ENCODE results near the gene ABHD12B.
"Not testable (repeated sequence)": the region's sequence is repeated elsewhere in the genome, so short reads cannot be mapped to it uniquely, and the experiment has no call there.

The ABHD12B gene

GRCh38 chr14:50901361-50901760 is 29.5 kb downstream of the ABHD12B start:
- H3K4me1 ChIP-seq (ENCODE audit: insufficient read depth, low read length) = no peaks in the 10 kb centered on the region
- H3K27me3 ChIP-seq (ENCODE audit: control insufficient read depth in 1 of 2, insufficient read depth in 2 of 2, low read length in 2 of 2) = no peaks in the 10 kb centered on the region
- no peak overlapping the region for H3K27ac ChIP-seq (ENCODE audit: low read depth, low read length)
- H3K9ac ChIP-seq (ENCODE audit: low read length) = no peak overlapping the region
- H3K36me3 ChIP-seq (ENCODE audit: insufficient read depth, low read length) = no peaks in the 10 kb centered on the region
- no peaks in the 10 kb centered on the region for H3K9me3 ChIP-seq (ENCODE audit: low read length)
- H3K4me3 ChIP-seq (ENCODE audit: low read depth in 1 of 2, low read length in 2 of 2) = no peak overlapping the region

GRCh38 chr14:50904719-50905118 is 32.9 kb downstream of the ABHD12B start:
- H3K4me1 ChIP-seq (ENCODE audit: insufficient read depth, low read length) = no peaks in the 10 kb centered on the region
- no peak overlapping the region for H3K27ac ChIP-seq (ENCODE audit: low read depth, low read length)
- H3K36me3 ChIP-seq (ENCODE audit: insufficient read depth, low read length) = peaks cover 7% of the 10 kb centered on the region

GRCh38 chr14:50906326-50907065 is 34.6 kb downstream of the ABHD12B start:
- H3K27me3 ChIP-seq (ENCODE audit: control insufficient read depth in 1 of 2, insufficient read depth in 2 of 2, low read length in 2 of 2) = no peaks in the 10 kb centered on the region
- H3K4me1 ChIP-seq (ENCODE audit: insufficient read depth, low read length) = no peaks in the 10 kb centered on the region
- peaks cover 19% of the 10 kb centered on the region for H3K36me3 ChIP-seq (ENCODE audit: insufficient read depth, low read length)
- H3K9ac ChIP-seq (ENCODE audit: low read length) = no peak overlapping the region
- H3K27ac ChIP-seq (ENCODE audit: low read depth, low read length) = no peak overlapping the region
- H3K4me3 ChIP-seq (ENCODE audit: low read depth in 1 of 2, low read length in 2 of 2) = no peak overlapping the region
- H3K9me3 ChIP-seq (ENCODE audit: low read length) = no peaks in the 10 kb centered on the region

More at GRCh38 chr14:50904719-50905118, 32.9 kb downstream of the ABHD12B start:
- H3K9me3 ChIP-seq (ENCODE audit: low read length) = no peaks in the 10 kb centered on the region
- H3K9ac ChIP-seq (ENCODE audit: low read length) = no peak overlapping the region
- H3K4me3 ChIP-seq (ENCODE audit: low read depth in 1 of 2, low read length in 2 of 2) = no peak overlapping the region
- H3K27me3 ChIP-seq (ENCODE audit: control insufficient read depth in 1 of 2, insufficient read depth in 2 of 2, low read length in 2 of 2) = no peaks in the 10 kb centered on the region

- H3K9me3 ChIP-seq (ENCODE audit: low read length) = no peaks in the 10 kb centered on the region
- no peak overlapping the region for H3K4me3 ChIP-seq (ENCODE audit: low read depth in 1 of 2, low read length in 2 of 2)
- H3K36me3 ChIP-seq (ENCODE audit: insufficient read depth, low read length) = peaks cover 27% of the 10 kb centered on the region
- no peak overlapping the region for H3K27ac ChIP-seq (ENCODE audit: low read depth, low read length)
- no peak overlapping the region for H3K9ac ChIP-seq (ENCODE audit: low read length)
- no peaks in the 10 kb centered on the region for H3K27me3 ChIP-seq (ENCODE audit: control insufficient read depth in 1 of 2, insufficient read depth in 2 of 2, low read length in 2 of 2)
- H3K4me1 ChIP-seq (ENCODE audit: insufficient read depth, low read length) = no peaks in the 10 kb centered on the region
Measured at GRCh38 chr14:50910495-50911420, 38.9 kb downstream of the ABHD12B start.

GRCh38 chr14:50917449-50917848 is 45.6 kb downstream of the ABHD12B start:
- no peak overlapping the region for H3K4me3 ChIP-seq (ENCODE audit: low read depth in 1 of 2, low read length in 2 of 2)
- no peaks in the 10 kb centered on the region for H3K4me1 ChIP-seq (ENCODE audit: insufficient read depth, low read length)
- H3K27me3 ChIP-seq (ENCODE audit: control insufficient read depth in 1 of 2, insufficient read depth in 2 of 2, low read length in 2 of 2) = no peaks in the 10 kb centered on the region
- no peaks in the 10 kb centered on the region for H3K9me3 ChIP-seq (ENCODE audit: low read length)
- no peak overlapping the region for H3K9ac ChIP-seq (ENCODE audit: low read length)
- H3K27ac ChIP-seq (ENCODE audit: low read depth, low read length) = no peak overlapping the region
- peaks cover 12% of the 10 kb centered on the region for H3K36me3 ChIP-seq (ENCODE audit: insufficient read depth, low read length)

- not testable (repeated sequence) for H3K4me3 ChIP-seq (ENCODE audit: low read depth in 1 of 2, low read length in 2 of 2); H3K27ac ChIP-seq (ENCODE audit: low read depth, low read length); H3K4me1 ChIP-seq (ENCODE audit: insufficient read depth, low read length); H3K9me3 ChIP-seq (ENCODE audit: low read length); H3K27me3 ChIP-seq (ENCODE audit: control insufficient read depth in 1 of 2, insufficient read depth in 2 of 2, low read length in 2 of 2); H3K9ac ChIP-seq (ENCODE audit: low read length)
- peaks cover 17% of the 10 kb centered on the region for H3K36me3 ChIP-seq (ENCODE audit: insufficient read depth, low read length)
Measured at GRCh38 chr14:50919524-50919923, 47.7 kb downstream of the ABHD12B start.

GRCh38 chr14:50920482-50921230 is 48.8 kb downstream of the ABHD12B start:
- H3K36me3 ChIP-seq (ENCODE audit: insufficient read depth, low read length) = peaks cover 20% of the 10 kb centered on the region
- no peak overlapping the region for H3K9ac ChIP-seq (ENCODE audit: low read length)
- no peaks in the 10 kb centered on the region for H3K27me3 ChIP-seq (ENCODE audit: control insufficient read depth in 1 of 2, insufficient read depth in 2 of 2, low read length in 2 of 2)
- no peaks in the 10 kb centered on the region for H3K9me3 ChIP-seq (ENCODE audit: low read length)
- no peak overlapping the region for H3K4me3 ChIP-seq (ENCODE audit: low read depth in 1 of 2, low read length in 2 of 2)
- H3K27ac ChIP-seq (ENCODE audit: low read depth, low read length) = no peak overlapping the region
- no peaks in the 10 kb centered on the region for H3K4me1 ChIP-seq (ENCODE audit: insufficient read depth, low read length)

- H3K4me1 ChIP-seq (ENCODE audit: insufficient read depth, low read length) = no peaks in the 10 kb centered on the region
- peaks cover 12% of the 10 kb centered on the region for H3K36me3 ChIP-seq (ENCODE audit: insufficient read depth, low read length)
- H3K9me3 ChIP-seq (ENCODE audit: low read length) = no peaks in the 10 kb centered on the region
- no peak overlapping the region for H3K9ac ChIP-seq (ENCODE audit: low read length)
- H3K27me3 ChIP-seq (ENCODE audit: control insufficient read depth in 1 of 2, insufficient read depth in 2 of 2, low read length in 2 of 2) = no peaks in the 10 kb centered on the region
- H3K4me3 ChIP-seq (ENCODE audit: low read depth in 1 of 2, low read length in 2 of 2) = no peak overlapping the region
- no peak overlapping the region for H3K27ac ChIP-seq (ENCODE audit: low read depth, low read length)
Measured at GRCh38 chr14:50922803-50923202, 51.0 kb downstream of the ABHD12B start.

GRCh38 chr14:50924236-50924635 is 52.4 kb downstream of the ABHD12B start:
- H3K27me3 ChIP-seq (ENCODE audit: control insufficient read depth in 1 of 2, insufficient read depth in 2 of 2, low read length in 2 of 2) = no peaks in the 10 kb centered on the region
- H3K4me3 ChIP-seq (ENCODE audit: low read depth in 1 of 2, low read length in 2 of 2) = no peak overlapping the region
- peaks cover 12% of the 10 kb centered on the region for H3K36me3 ChIP-seq (ENCODE audit: insufficient read depth, low read length)
- no peaks in the 10 kb centered on the region for H3K4me1 ChIP-seq (ENCODE audit: insufficient read depth, low read length)
- H3K9me3 ChIP-seq (ENCODE audit: low read length) = no peaks in the 10 kb centered on the region
- H3K9ac ChIP-seq (ENCODE audit: low read length) = no peak overlapping the region
- H3K27ac ChIP-seq (ENCODE audit: low read depth, low read length) = no peak overlapping the region

GRCh38 chr14:50924843-50925242 is 53.0 kb downstream of the ABHD12B start:
- Histone ChIP-seq H3K9me3 (ENCODE audit: low read length) (no peaks in the 10 kb centered on the region), H3K4me3 (ENCODE audit: low read depth in 1 of 2, low read length in 2 of 2) (no peak overlapping the region), H3K9ac (ENCODE audit: low read length) (no peak overlapping the region), H3K27me3 (ENCODE audit: control insufficient read depth in 1 of 2, insufficient read depth in 2 of 2, low read length in 2 of 2) (no peaks in the 10 kb centered on the region), H3K27ac (ENCODE audit: low read depth, low read length) (no peak overlapping the region), H3K4me1 (ENCODE audit: insufficient read depth, low read length) (no peaks in the 10 kb centered on the region), H3K36me3 (ENCODE audit: insufficient read depth, low read length) (peaks cover 12% of the 10 kb centered on the region)

GRCh38 chr14:50926851-50927386 is 55.1 kb downstream of the ABHD12B start:
- H3K27me3 ChIP-seq (ENCODE audit: control insufficient read depth in 1 of 2, insufficient read depth in 2 of 2, low read length in 2 of 2) = no peaks in the 10 kb centered on the region
- no peak overlapping the region for H3K9ac ChIP-seq (ENCODE audit: low read length)
- H3K36me3 ChIP-seq (ENCODE audit: insufficient read depth, low read length) = peaks cover 22% of the 10 kb centered on the region
- no peak overlapping the region for H3K27ac ChIP-seq (ENCODE audit: low read depth, low read length)
- no peaks in the 10 kb centered on the region for H3K9me3 ChIP-seq (ENCODE audit: low read length)
- H3K4me1 ChIP-seq (ENCODE audit: insufficient read depth, low read length) = no peaks in the 10 kb centered on the region
- H3K4me3 ChIP-seq (ENCODE audit: low read depth in 1 of 2, low read length in 2 of 2) = no peak overlapping the region

Data from muscle layer of colon (tissue), 2 donors.